Esophagus squamous epithelium (tissue), 5 donors: ENCODE data around the gene SVOP. TPM values are rescaled to one million over a fixed set of nuclear protein-coding genes. Genes with fewer than 3 reads are reported as not detected.

Experiments used
- DNase-seq: peaks from one replicate; lab custom pipeline; 2025; lab: John Stamatoyannopoulos, UW
- H3K27ac ChIP-seq, 4 donors: fragments of 200-600 bp; sonication (generic); one replicate each; pipeline ENCODE4 v1.5.1; 2016 to 2019; ENCODE audit warnings: mild to moderate bottlenecking in 1 of 4
- H3K27me3 ChIP-seq, 4 donors: fragments of 200-600 bp; sonication (generic); 1 replicate in 3 of 4; 2 replicates in 1 of 4; pipeline versions ENCODE4 v1.5.1 to v1.6.0; 2017 to 2021; ENCODE audit warnings: antibody characterized with exemption in 1 of 4
- H3K36me3 ChIP-seq, 3 donors: fragments of 200-600 bp; sonication (generic); one replicate each; pipeline ENCODE4 v1.5.1; 2016 to 2019
- H3K4me1 ChIP-seq, 3 donors: fragments of 200-600 bp; sonication (generic); one replicate each; pipeline ENCODE4 v1.5.1; 2017 to 2019
- H3K4me3 ChIP-seq, 4 donors: fragments of 200-600 bp; sonication (generic); 1 replicate in 3 of 4; 2 replicates in 1 of 4; pipeline ENCODE4 v1.5.1; 2016 to 2019; ENCODE audit warnings: mild to moderate bottlenecking in 2 of 4, moderate library complexity in 1 of 4
- H3K9me3 ChIP-seq, 3 donors: fragments of 200-600 bp; sonication (generic); one replicate each; pipeline ENCODE4 v1.5.1; 2016 to 2019
- POLR2A ChIP-seq, 4 donors: fragments of 450-650 bp; IDR thresholded peaks; one replicate each; pipeline ENCODE4 v1.6.1; 2017; ENCODE audit warnings: antibody characterized with exemption in 4 of 4, mild to moderate bottlenecking in 4 of 4, moderate library complexity in 3 of 4
- WGBS, 2 donors: methylation state at CpG; one replicate each; pipeline ENCODE4 v1.1.5; 2018; 5-methylcytosine and 5-hydroxymethylcytosine counted together
- intact Hi-C: fragments of 100-400 bp; cut with DNase I; formaldehyde crosslinking; loops from one replicate; pipeline ENCODE4 v1.15.0; 2022
- total RNA-seq, 4 donors: library from RNA; depleted of rRNA; stranded (reverse); fragments of >200 nt; gene quantifications; one replicate each; pipeline ENCODE4 v1.1.0, GENCODE V29; 2016
- TF ChIP-seq, protein P1 (sequence below), 6 experiments: fragments of 450-650 bp in 4 of 6; fragments of 200-600 bp in 2 of 6; sonication (generic) in 2 of 6; IDR thresholded peaks; one replicate each; pipeline ENCODE4 v1.5.1; 2016 to 2019; ENCODE audit warnings: antibody characterized with exemption in 6 of 6, mild to moderate bottlenecking in 4 of 6, moderate library complexity in 4 of 6
- donor health status: DM: yes; HTN: yes; CAD: no.

Gene SVOP
- not detected for total RNA-seq

DNA sequence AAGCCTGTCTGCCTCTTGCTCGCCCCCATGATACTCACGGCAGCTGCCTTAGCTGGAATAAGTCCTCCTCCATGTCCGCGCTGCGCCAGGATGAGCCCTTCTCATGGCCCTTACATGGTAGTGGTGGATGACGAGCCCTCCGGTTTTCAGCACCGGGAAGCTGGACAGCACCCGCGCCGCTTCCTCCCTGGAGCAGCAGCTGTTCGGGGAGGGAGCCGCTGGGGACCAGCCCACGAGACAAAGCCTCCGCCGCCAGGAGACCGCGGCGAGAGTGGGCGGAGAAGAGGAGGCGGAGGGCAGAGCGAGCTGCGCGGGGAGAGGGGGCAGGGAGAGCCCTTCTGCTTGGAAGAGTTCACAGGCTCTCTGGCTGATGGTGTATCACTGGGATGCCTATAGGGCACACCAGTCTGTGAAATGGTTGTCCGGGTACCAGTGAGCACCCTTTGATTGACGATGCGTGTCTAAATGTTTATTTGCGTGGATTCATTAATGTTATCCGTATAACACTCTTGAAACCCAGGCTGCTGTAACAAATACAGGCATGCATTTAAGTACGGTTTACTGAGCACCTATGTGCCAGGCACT lies at the start of gene SVOP:
TSS of gene SVOP (minus strand) at position 273 of the 585 bp plus-strand sequence. CDS start at position 73, 200 bp downstream.
- peaks cover 0 to 8% (median 4%) of the 10 kb centered on the region in 3 donors for H3K4me1 ChIP-seq
- no peak for DNase-seq
- peaks cover 0 to 25% (median 0%) of the 10 kb centered on the region in 4 donors for H3K27me3 ChIP-seq
- TF ChIP-seq, protein P1, sequence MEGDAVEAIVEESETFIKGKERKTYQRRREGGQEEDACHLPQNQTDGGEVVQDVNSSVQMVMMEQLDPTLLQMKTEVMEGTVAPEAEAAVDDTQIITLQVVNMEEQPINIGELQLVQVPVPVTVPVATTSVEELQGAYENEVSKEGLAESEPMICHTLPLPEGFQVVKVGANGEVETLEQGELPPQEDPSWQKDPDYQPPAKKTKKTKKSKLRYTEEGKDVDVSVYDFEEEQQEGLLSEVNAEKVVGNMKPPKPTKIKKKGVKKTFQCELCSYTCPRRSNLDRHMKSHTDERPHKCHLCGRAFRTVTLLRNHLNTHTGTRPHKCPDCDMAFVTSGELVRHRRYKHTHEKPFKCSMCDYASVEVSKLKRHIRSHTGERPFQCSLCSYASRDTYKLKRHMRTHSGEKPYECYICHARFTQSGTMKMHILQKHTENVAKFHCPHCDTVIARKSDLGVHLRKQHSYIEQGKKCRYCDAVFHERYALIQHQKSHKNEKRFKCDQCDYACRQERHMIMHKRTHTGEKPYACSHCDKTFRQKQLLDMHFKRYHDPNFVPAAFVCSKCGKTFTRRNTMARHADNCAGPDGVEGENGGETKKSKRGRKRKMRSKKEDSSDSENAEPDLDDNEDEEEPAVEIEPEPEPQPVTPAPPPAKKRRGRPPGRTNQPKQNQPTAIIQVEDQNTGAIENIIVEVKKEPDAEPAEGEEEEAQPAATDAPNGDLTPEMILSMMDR (IDR thresholded peaks at IDR 0.05) = no peak
- no peak for TF ChIP-seq POLR2A (IDR thresholded peaks at IDR 0.05)
- no peaks in the 10 kb centered on the region for H3K36me3 ChIP-seq
- 14 to 20% methylated on average over 7 to 11 of the region's 30 CpGs for WGBS, 2 donors
- H3K27ac ChIP-seq = no peak within 1 kb of the TSS
- intact Hi-C loops = no loop called here
- H3K9me3 ChIP-seq = no peaks in the 10 kb centered on the region
- H3K4me3 ChIP-seq = peak within 1 kb of the TSS in 1 of 4 donors; percentile 32

GRCh38 chr12:109069307-109070271 lies 48.7 kb upstream of the SVOP start:
- 89 to 90% methylated on average over 17 of the region's 17 CpGs for WGBS, 2 donors
- intact Hi-C loops = no loop called here
- TF ChIP-seq, protein P1 (IDR thresholded peaks at IDR 0.05) = no peak
- TF ChIP-seq POLR2A (IDR thresholded peaks at IDR 0.05) = no peak
- H3K9me3 ChIP-seq = no peaks in the 10 kb centered on the region
- H3K4me1 ChIP-seq = no peaks in the 10 kb centered on the region
- H3K36me3 ChIP-seq = peaks cover 0 to 78% (median 5%) of the 10 kb centered on the region in 3 donors
- DNase-seq = no peak
- no peaks in the 10 kb centered on the region for H3K27me3 ChIP-seq
- H3K4me3 ChIP-seq = no peak overlapping the region
- no peak overlapping the region for H3K27ac ChIP-seq

DNA sequence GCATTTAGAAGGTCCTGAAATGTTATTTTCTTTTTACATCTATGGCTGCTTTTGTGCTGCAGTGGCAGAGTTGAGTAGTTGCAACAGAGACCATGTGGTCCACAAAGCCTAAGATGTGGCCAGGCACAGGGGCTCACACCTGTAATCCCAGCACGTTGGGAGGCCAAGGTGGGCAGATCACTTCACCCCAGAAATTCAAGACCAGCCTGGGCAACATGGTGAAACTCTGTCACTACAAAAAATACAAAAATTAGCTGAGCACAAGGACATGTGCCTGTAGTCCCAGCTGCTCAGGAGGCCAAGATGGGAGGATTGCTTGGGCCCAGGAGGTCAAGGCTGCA lies 45.0 kb upstream of the SVOP start:
- Histone ChIP-seq H3K36me3 (peaks cover 0 to 74% (median 0%) of the 10 kb centered on the region in 3 donors), H3K4me1 (no peaks in the 10 kb centered on the region), H3K27ac (no peak overlapping the region), H3K4me3 (no peak overlapping the region), H3K9me3 (no peaks in the 10 kb centered on the region), H3K27me3 (no peaks in the 10 kb centered on the region)
- no peak for TF ChIP-seq POLR2A (IDR thresholded peaks at IDR 0.05)
- TF ChIP-seq, protein P1 (IDR thresholded peaks at IDR 0.05) = no peak
- intact Hi-C loops = no loop called here
- no peak for DNase-seq
- 56% methylated on average over 1 of the region's 1 CpG; no CpG with 5 or more reads in 1 of the 2 donors for WGBS, 2 donors

DNA sequence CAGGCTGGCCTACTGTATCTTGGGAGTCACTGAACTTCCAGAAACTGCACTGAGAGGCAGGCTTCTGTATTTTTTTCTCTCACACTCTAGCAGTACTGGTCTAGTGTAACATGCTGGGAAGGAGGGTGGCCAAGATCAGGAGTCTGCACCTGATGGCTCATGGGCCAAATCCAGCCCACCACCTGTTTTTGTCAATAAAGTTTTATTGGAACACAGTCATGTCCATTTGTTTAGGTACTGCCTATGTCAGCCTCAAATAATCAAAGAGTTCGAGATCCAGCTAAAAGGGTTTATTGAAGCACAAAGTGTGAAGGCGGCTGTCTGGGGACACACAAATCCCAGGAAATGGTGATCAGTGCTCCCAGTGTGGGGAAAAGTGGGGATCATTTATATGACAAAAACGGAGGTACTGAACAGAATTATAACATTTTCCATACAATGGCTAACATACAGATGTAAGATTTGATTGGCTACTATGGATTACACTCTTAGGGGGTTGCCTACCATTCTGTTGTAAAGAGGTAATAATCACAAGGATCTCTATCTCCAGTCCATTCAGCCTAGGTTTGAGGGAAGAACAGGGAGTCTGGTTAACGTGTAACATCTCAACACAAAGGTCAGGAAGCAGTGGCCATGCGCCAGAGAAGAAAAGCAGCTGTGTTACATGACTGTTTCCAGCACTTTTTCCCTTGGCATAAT lies 44.4 kb upstream of the SVOP start:
- WGBS, 2 donors = 79 to 81% methylated on average over 5 of the region's 5 CpGs
- intact Hi-C loops = no loop called here
- H3K27me3 ChIP-seq = no peaks in the 10 kb centered on the region
- H3K36me3 ChIP-seq = peaks cover 0 to 74% (median 0%) of the 10 kb centered on the region in 3 donors
- H3K4me3 ChIP-seq = no peak overlapping the region
- no peaks in the 10 kb centered on the region for H3K9me3 ChIP-seq
- DNase-seq = no peak
- H3K4me1 ChIP-seq = no peaks in the 10 kb centered on the region
- no peak overlapping the region for H3K27ac ChIP-seq
- TF ChIP-seq, protein P1 (IDR thresholded peaks at IDR 0.05) = no peak
- TF ChIP-seq POLR2A (IDR thresholded peaks at IDR 0.05) = no peak
